Measurements from ENCODE around the gene CALHM6. TPM values are rescaled to one million over a fixed set of nuclear protein-coding genes. Genes with fewer than 3 reads are reported as not detected.

The CALHM6 gene
- total and polyA plus RNA-seq, 2 of the 8 experiments (the other 6 are each of a cell fraction or from before 2014, with no cell fraction given) = 0.93 to 1.8 TPM

- no peak for TF ChIP-seq CHD7 (IDR thresholded peaks at IDR 0.05; ENCODE audit: insufficient replicate concordance, low read length)
- no peak for TF ChIP-seq CBX5 (IDR thresholded peaks at IDR 0.05; ENCODE audit: low read depth, low read length)
- no peak for TF ChIP-seq SUZ12 (IDR thresholded peaks at IDR 0.05; ENCODE audit: low read length)
- TF ChIP-seq JUND (IDR thresholded peaks at IDR 0.05; ENCODE audit: low read length) = no peak
- no peak for TF ChIP-seq KDM4A (IDR thresholded peaks at IDR 0.05; ENCODE audit: low read depth, low read length, severe bottlenecking)
- no peak for TF ChIP-seq TAF1 (IDR thresholded peaks at IDR 0.05; ENCODE audit: low read depth, low read length)
- TF ChIP-seq RNF2 (IDR thresholded peaks at IDR 0.05; ENCODE audit: borderline replicate concordance, low read depth, low read length, missing control alignments, poor library complexity, severe bottlenecking) = no peak
Observed at GRCh38 chr6:116413357-116413756, 47.8 kb upstream of the CALHM6 start (continued).

Data from H1 (cell line).